ENCODE data around the gene VANGL1. TPM values are rescaled to one million over a fixed set of nuclear protein-coding genes. Genes with fewer than 3 reads are reported as not detected.

VANGL1 gene
- total and polyA plus RNA-seq, 2 of the 13 experiments (the other 11 are each of a cell fraction or from before 2014, with no cell fraction given), result 5.3 to 9.4 TPM

DNA sequence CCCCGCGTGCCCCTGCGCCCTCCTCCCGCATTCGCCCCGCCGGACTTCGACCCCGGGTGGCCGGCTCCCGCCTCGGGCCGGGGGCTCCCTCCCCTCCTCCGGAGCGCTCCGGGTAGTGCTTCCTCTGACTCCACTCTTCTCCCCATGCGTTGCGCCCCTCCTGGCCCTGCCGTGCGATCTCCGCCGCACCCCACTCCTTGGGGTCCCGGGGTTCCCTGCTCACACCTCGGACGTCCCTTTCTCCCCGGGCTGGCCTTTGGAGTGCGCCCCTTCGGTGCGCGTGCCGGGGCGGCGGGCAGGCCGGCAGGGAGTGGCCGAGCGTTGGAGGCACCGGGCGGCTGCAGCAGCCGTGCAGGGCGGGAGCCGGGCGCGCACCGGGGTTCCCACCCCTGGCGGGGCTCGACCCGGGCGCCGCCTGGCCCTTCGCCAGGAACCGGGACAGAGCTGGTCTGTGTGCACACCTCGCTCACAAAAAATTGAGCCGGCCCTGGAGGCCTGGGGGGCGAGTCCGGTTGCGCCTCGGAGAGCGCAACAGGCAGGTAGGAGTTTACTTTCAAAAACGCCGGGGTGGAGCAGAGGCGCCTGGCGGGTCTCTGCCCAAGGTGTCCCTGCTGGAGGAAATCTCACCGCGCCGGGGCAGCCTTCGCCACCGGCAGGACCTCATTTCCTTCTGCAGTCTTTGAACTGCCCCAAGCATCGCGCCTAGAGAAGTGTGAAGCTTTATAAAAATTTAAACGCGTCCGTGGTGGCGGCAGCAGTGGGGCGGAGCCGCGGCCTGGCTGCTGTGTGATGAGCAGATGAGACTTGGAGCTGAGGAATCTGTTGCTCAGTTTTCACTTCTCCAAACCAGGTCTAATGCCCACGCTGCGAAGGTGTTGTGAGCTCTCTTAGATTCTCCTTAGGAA is 650 bp downstream of the VANGL1 start (continued):
- TF ChIP-seq, protein P1, sequence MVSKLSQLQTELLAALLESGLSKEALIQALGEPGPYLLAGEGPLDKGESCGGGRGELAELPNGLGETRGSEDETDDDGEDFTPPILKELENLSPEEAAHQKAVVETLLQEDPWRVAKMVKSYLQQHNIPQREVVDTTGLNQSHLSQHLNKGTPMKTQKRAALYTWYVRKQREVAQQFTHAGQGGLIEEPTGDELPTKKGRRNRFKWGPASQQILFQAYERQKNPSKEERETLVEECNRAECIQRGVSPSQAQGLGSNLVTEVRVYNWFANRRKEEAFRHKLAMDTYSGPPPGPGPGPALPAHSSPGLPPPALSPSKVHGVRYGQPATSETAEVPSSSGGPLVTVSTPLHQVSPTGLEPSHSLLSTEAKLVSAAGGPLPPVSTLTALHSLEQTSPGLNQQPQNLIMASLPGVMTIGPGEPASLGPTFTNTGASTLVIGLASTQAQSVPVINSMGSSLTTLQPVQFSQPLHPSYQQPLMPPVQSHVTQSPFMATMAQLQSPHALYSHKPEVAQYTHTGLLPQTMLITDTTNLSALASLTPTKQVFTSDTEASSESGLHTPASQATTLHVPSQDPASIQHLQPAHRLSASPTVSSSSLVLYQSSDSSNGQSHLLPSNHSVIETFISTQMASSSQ (IDR thresholded peaks at IDR 0.05; ENCODE audit: low read depth), result no peak
- TF ChIP-seq, protein P1 (CRISPR knock-in tag; IDR thresholded peaks at IDR 0.05; ENCODE audit: borderline replicate concordance), result peak; percentile 20; the same call in 1 of the 2 replicates
- no peak for TF ChIP-seq ZNF550 (CRISPR knock-in tag; IDR thresholded peaks at IDR 0.05; ENCODE audit: borderline replicate concordance)
- no peak for TF ChIP-seq ZBTB42 (CRISPR knock-in tag; IDR thresholded peaks at IDR 0.05)
- no peak for TF ChIP-seq ARNTL (CRISPR knock-in tag; IDR thresholded peaks at IDR 0.05)
- TF ChIP-seq, protein P2, sequence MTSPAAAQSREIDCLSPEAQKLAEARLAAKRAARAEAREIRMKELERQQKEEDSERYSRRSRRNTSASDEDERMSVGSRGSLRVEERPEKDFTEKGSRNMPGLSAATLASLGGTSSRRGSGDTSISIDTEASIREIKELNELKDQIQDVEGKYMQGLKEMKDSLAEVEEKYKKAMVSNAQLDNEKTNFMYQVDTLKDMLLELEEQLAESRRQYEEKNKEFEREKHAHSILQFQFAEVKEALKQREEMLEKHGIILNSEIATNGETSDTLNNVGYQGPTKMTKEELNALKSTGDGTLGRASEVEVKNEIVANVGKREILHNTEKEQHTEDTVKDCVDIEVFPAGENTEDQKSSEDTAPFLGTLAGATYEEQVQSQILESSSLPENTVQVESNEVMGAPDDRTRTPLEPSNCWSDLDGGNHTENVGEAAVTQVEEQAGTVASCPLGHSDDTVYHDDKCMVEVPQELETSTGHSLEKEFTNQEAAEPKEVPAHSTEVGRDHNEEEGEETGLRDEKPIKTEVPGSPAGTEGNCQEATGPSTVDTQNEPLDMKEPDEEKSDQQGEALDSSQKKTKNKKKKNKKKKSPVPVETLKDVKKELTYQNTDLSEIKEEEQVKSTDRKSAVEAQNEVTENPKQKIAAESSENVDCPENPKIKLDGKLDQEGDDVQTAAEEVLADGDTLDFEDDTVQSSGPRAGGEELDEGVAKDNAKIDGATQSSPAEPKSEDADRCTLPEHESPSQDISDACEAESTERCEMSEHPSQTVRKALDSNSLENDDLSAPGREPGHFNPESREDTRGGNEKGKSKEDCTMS (CRISPR knock-in tag; conservative IDR thresholded peaks at IDR 0.05), result no peak
- TF ChIP-seq, protein P3, sequence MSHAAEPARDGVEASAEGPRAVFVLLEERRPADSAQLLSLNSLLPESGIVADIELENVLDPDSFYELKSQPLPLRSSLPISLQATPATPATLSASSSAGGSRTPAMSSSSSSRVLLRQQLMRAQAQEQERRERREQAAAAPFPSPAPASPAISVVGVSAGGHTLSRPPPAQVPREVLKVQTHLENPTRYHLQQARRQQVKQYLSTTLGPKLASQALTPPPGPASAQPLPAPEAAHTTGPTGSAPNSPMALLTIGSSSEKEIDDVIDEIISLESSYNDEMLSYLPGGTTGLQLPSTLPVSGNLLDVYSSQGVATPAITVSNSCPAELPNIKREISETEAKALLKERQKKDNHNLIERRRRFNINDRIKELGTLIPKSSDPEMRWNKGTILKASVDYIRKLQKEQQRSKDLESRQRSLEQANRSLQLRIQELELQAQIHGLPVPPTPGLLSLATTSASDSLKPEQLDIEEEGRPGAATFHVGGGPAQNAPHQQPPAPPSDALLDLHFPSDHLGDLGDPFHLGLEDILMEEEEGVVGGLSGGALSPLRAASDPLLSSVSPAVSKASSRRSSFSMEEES (CRISPR knock-in tag; IDR thresholded peaks at IDR 0.05), result no peak
- TF ChIP-seq TMF1 (CRISPR knock-in tag; IDR thresholded peaks at IDR 0.05; ENCODE audit: low read depth), result no peak; the same call in 1 of the 2 replicates
- no peak for TF ChIP-seq SP140L (CRISPR knock-in tag; IDR thresholded peaks at IDR 0.05; ENCODE audit: borderline replicate concordance)
- 0 out of 2 replicates have a peak, but pooled peaks have one; percentile 53 for TF ChIP-seq IRX3 (CRISPR knock-in tag; IDR thresholded peaks at IDR 0.05; ENCODE audit: borderline replicate concordance, low read depth)
- TF ChIP-seq SOX6 (IDR thresholded peaks at IDR 0.05), result no peak
- no peak for TF ChIP-seq SOX6 (CRISPR knock-in tag; IDR thresholded peaks at IDR 0.05)
- no peak for TF ChIP-seq PAX8 (CRISPR knock-in tag; IDR thresholded peaks at IDR 0.05; ENCODE audit: borderline replicate concordance)
- TF ChIP-seq JUND (CRISPR knock-in tag; IDR thresholded peaks at IDR 0.05), result no peak
- no peak for TF ChIP-seq GATAD2A (CRISPR knock-in tag; IDR thresholded peaks at IDR 0.05)
- TF ChIP-seq HES4 (CRISPR knock-in tag; IDR thresholded peaks at IDR 0.05; ENCODE audit: borderline replicate concordance), result no peak
- TF ChIP-seq JUNB (CRISPR knock-in tag; IDR thresholded peaks at IDR 0.05; ENCODE audit: borderline replicate concordance), result no peak
- no peak for TF ChIP-seq ZNF720 (CRISPR knock-in tag; IDR thresholded peaks at IDR 0.05)
- TF ChIP-seq RXRB (CRISPR knock-in tag; IDR thresholded peaks at IDR 0.05; ENCODE audit: borderline replicate concordance), result 0 out of 2 replicates have a peak, but pooled peaks have one; percentile 23
- peak; percentile 71; the same call in 1 of the 2 replicates for TF ChIP-seq ZNF547 (CRISPR knock-in tag; IDR thresholded peaks at IDR 0.05)
- no peak for TF ChIP-seq YEATS2 (CRISPR knock-in tag; IDR thresholded peaks at IDR 0.05; ENCODE audit: borderline replicate concordance)
